ENCODE measurements around the gene MCF2L.
"Not testable (repeated sequence)": the region's sequence is repeated elsewhere in the genome, so short reads cannot be mapped to it uniquely, and the experiment has no call there.

MCF2L gene

DNA sequence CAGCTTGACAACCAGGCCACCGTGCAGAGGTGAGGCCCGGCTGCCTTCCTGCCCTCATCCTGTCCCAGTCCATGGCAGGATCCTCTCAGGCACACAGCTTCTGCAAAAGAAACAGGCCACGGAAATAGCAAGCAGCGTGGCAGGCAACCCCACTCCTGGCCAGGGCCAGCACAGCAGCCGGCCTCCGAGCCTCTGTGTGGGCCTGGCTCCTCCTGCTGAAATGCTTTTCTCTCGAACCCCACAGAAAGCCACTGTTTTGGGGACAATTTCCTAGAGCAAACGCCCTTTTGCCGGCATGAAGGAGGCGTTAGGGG lies 97.1 kb downstream of the MCF2L start:
- DNase-seq (ENCODE audit: low read depth in 3 of 3) = no peak

DNA sequence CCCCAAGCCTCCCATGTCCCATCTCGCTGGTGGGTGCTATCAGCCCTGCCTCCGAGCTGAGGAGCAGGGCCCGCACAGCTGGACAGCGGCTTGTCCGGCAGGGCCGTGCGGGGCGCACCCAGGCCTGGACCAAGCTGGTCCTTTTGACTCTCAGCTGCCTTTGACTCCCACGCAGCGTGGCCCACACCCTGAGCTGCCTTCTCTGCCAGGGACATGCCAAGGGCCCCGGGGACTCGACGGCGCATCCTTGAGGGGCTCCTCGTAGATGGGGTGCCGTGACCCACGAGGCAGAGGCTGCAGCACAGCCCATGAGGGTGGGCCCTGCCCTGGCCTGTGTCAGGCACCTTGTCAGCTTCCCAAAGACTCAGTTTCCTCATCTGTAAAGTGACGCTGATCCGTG lies 97.7 kb downstream of the MCF2L start:
- DNase-seq (ENCODE audit: low read depth in 3 of 3) = no peak

- no peak for DNase-seq (ENCODE audit: low read depth in 3 of 3)
These were observed 101.1 kb downstream of the MCF2L start for GRCh38 chr13:113069861-113070805.

- no peak for DNase-seq (ENCODE audit: low read depth in 3 of 3)
These were observed 101.8 kb downstream of the MCF2L start for GRCh38 chr13:113070855-113071254.

DNA sequence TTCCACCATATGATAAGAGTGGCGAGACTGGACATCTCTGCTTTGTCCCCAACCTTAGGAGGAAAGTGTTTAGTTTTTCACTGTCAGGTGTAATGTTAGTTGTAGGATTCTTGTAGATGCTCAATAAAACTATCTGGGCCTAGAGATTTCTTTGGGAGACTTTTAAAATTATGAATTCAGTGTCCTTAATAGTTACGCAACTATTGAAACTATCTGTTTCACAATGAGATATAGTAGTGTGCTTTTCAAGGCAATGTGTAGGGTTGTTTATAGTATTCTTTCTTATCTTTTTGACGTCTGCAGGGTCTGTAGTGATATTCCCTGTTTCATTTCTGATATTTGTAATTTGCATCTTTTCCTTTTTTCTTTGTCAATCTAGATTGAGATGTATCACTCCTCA lies 103.4 kb downstream of the MCF2L start:
- DNase-seq (ENCODE audit: low read depth in 3 of 3) = no peak

DNA sequence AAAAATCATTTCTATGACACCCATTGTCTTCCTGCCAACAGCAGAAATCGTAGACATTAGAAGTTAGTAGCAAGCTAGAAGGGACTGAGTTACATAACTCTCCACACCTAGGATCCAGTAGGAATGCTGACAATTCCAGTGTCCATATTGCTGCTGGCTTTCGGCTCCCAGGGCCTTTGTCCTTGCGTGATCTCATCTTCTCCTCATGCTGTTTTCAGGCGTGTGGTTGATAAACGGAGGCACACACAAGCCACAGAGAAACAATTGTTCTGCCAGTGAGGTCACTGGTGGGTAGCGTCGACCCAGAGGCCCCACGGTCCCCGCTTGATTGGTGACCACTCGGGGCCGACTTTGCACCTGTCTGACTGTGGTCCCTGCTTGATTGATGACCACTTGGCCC lies 104.9 kb downstream of the MCF2L start:
- no peak for DNase-seq (ENCODE audit: low read depth in 3 of 3)

DNA sequence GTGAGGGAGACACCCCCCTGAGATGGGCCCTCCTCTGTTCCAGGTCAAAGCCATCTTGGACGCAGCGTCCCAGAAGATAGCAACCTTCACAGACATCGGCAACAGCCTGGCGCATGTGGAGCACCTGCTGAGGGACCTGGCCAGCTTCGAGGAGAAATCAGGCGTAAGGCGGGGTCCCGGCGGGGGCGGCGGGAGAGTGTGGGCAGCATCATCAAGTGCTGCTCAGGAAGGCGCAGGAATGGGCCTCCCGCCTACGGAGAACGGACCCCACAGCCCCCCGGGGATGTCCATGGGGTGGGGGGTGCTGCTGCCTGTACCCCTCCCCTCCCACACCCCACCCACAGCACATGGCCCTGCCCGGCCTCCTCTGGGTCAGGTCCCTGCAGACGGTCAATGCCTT lies 105.4 kb downstream of the MCF2L start:
- no peak for DNase-seq (ENCODE audit: low read depth in 3 of 3)

GRCh38 chr13:113074876-113075275 lies 105.9 kb downstream of the MCF2L start:
- no peak for DNase-seq (ENCODE audit: low read depth in 3 of 3)

DNA sequence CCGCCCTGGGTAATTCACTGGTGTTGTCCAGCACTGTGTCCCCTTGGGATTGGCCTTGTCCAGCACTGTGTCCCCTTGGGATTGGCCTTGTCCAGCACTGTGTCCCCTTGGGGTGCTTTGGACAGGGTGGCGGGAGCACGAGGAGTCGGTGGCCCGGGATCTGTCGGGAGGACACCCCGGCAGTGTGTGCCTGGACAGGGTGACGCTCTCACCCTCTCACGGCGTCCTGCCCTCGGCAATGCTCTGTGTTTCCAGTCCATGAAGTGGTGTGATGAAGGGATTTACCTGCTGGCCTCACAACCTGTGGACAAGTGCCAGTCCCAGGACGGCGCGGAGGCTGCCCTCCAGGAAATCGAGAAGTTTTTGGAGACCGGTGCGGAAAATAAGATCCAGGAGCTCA lies 106.7 kb downstream of the MCF2L start:
- no peak for DNase-seq (ENCODE audit: low read depth in 3 of 3)

- no peak for DNase-seq (ENCODE audit: low read depth in 3 of 3)
These were observed 107.8 kb downstream of the MCF2L start for GRCh38 chr13:113076681-113077401.

- no peak for DNase-seq (ENCODE audit: low read depth in 3 of 3)
These were observed 108.5 kb downstream of the MCF2L start for GRCh38 chr13:113077566-113077952.

- DNase-seq (ENCODE audit: low read depth in 3 of 3) = no peak
These were observed 109.2 kb downstream of the MCF2L start for GRCh38 chr13:113077953-113078901.

GRCh38 chr13:113078902-113079780 lies 110.1 kb downstream of the MCF2L start:
- DNase-seq (ENCODE audit: low read depth in 3 of 3) = no peak

GRCh38 chr13:113079781-113080080 lies 110.7 kb downstream of the MCF2L start:
- DNase-seq (ENCODE audit: low read depth in 3 of 3) = not testable (repeated sequence)

DNA sequence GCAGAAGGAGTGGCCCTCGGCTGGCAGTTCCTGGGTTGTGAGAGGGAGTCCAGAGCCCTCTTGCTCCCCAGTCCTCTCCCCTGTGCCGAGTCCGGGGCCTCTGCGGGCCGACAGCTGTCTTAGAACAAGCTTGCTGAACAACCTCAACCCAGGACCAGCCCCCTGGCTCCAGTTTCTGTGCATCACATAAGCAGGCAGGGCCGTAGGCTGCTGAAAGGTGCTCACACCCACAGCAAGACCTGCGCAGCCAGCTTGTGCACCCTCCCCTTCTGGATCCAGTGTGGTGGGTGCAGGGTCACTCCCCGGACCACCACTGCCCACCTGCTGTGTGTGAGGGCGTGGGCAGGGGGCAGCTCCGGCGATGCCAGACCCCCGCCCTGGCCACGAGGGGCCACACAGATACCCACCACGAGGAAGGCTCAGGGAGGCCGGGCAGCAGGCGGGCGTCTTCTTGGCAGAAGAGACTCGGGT lies 111.4 kb downstream of the MCF2L start:
- no peak for DNase-seq (ENCODE audit: low read depth in 3 of 3)

DNA sequence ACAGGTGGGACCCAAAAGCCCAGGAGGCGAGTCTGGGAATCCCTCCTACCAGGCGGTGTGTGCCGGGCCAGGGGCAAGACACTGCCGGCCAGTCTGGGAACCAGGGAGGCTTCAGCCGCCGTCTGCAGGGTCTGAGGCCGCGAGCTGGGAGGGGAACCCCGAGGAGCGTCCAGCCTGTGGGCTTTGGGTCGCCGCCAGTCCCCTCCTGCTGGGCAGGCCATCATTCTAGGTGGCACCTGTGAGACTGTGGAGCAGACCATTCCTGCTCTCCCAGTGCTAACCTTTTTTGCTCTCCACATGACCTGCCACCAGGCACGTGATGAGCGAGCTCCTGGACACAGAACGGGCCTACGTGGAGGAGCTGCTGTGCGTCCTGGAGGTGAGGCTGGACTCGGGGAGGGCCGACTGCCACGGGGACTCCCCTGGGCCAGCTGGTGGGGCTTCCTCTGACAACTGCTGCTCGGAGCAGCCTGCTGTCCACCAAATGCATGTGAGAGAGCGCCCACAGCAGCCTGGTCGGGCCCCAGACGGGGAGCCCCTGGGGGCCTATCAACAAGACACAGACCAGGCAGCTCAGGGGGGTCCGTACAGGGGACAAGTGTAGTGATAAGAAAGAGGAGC lies 112.0 kb downstream of the MCF2L start:
- no peak for DNase-seq (ENCODE audit: low read depth in 3 of 3)

DNA sequence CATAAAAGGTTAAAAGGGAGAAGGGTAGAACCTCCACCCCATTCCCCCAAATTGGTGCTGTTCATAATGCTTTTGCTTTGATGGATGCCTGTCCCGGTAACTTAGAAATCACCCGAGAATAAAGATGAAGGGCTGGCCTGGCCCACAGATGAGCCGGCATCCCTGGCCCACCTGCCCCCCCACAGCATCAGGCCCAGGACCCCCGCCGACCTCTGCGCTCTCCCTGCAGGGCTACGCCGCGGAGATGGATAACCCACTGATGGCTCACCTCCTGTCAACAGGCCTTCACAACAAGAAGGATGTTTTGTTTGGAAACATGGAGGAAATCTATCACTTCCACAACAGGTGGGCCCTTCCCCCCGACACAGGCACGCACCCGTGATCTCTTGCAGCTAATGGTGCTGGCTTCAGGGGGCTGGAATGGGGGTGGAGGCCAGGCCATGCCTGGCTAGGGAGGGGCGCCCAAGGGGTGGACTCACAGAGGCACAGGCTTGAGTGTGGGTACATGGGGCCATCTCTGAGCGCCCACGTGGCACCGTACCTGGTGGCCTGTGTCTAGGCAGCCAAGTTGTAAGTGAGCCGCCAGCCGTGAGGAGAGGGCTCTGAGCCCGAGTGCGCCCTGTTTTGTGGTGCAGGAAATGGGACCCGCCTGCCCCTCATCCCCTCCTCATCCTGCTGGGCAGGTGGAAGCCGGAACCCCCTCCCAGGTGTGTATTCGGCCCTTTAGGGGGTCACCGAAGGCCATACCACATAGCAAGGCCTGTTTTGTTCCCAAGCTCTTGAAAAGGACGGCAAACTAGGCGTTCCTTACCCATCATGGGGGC lies 113.4 kb downstream of the MCF2L start:
- no peak for DNase-seq (ENCODE audit: low read depth in 3 of 3)

DNA sequence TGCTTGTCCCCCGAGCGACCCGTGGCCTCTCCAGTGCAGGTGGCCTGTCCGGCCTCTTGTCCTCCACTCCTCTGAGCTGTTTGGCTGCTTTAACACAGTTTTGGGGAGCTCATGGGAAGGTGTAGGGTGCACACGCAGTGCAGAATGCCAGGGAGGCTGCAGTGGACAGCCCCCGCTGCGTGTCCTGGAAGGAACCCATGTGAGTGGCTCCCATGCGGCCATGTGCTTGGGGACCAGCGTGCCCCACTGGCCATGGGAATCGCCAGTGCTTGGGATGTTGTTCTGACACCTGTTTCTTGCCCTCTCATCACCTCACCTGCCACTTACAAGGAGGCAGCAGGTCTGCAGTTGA lies 114.0 kb downstream of the MCF2L start:
- DNase-seq (ENCODE audit: low read depth in 3 of 3) = no peak

DNA sequence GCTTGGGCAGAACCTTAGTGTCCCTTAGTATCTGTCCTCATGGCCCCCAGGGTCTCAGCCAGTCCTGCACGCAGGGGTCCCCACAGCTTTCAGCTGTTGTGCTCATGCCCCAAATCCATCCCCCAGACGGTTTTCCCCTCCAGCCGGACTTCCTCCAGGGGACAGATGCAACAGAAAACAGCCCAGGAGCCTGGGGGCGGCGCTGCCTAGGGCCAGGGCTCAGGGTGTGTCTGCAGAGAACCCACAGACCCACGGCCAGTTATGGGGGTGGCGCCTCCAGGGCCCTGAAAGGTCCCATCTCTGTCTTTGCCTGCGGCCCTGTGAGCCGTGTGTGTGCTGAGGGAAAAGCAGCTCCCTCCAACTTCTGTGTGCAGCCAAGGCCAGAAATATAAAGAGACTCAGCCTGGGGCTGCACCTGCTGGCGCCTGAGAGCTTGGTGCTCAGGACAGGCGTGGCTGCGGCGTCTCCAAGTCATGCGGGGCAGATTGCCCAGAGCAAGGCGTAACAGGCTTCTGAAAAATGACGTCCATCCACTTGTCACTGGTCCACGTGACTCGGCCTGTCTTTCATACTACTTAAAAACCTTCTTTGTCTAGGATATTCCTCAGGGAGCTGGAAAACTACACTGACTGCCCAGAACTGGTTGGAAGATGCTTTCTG lies 114.5 kb downstream of the MCF2L start:
- no peak for DNase-seq (ENCODE audit: low read depth in 3 of 3)
